K562 (cell line): ENCODE results near the gene PSMB11. TPM values are rescaled to one million over a fixed set of nuclear protein-coding genes. Genes with fewer than 3 reads are reported as not detected.

Experiments used
- ADNP ChIP-seq: fragments of 200-800 bp; sonication (Bioruptor generic); IDR thresholded peaks from 2 replicates; pipeline ENCODE4 v1.6.1; 2016; ENCODE audit warnings: missing genetic modification characterization, missing compliant biosample characterization
- ATF2 ChIP-seq: sonication (generic); formaldehyde crosslinking; IDR thresholded peaks from 2 replicates; pipeline ENCODE4 v1.8.1; 2022; ENCODE audit warnings: missing genetic modification reagents
- ATF3 ChIP-seq, 2 experiments: fragments of 450-650 bp in 1 of 2; sonication (generic) in 1 of 2; formaldehyde crosslinking in 1 of 2; IDR thresholded peaks in 1 of 2; conservative IDR thresholded peaks in 1 of 2; 2 replicates each; pipeline versions ENCODE4 v1.6.1 to v1.8.1; 2016 to 2023; ENCODE audit warnings: mild to moderate bottlenecking in 2 of 2, moderate library complexity in 2 of 2, inconsistent platforms in 1 of 2, missing genetic modification reagents in 1 of 2
- CGGBP1 ChIP-seq: fragments of 250-450 bp; sonication (Bioruptor Pico); IDR thresholded peaks from 2 replicates; pipeline ENCODE4 v1.9.0; 2021; ENCODE audit warnings: mild to moderate bottlenecking
- E2F4 ChIP-seq: sonication (generic); formaldehyde crosslinking; IDR thresholded peaks from 2 replicates; pipeline ENCODE4 v1.8.0; 2022; ENCODE audit warnings: mild to moderate bottlenecking, low read depth, missing genetic modification reagents
- FOXM1 ChIP-seq, 2 experiments: fragments of 450-650 bp in 1 of 2; sonication (generic) in 1 of 2; formaldehyde crosslinking in 1 of 2; IDR thresholded peaks; 2 replicates each; pipeline versions ENCODE4 v1.6.1 to v1.9.0; 2017 to 2022; ENCODE audit warnings: low read depth in 2 of 2, mild to moderate bottlenecking in 2 of 2, missing genetic modification reagents in 1 of 2, moderate library complexity in 1 of 2
- MAFG ChIP-seq: fragments of 450-650 bp; conservative IDR thresholded peaks from 2 replicates; pipeline ENCODE4 v1.6.1; 2016; ENCODE audit warnings: missing genetic modification characterization, missing compliant biosample characterization
- MEF2D ChIP-seq: conservative IDR thresholded peaks from 2 replicates; pipeline ENCODE4 v1.6.1; 2016; ENCODE audit warnings: low read depth, missing genetic modification characterization, missing compliant biosample characterization
- MLLT1 ChIP-seq, 2 experiments: fragments of 450-650 bp; IDR thresholded peaks; 2 replicates each; pipeline ENCODE4 v1.6.1; 2016
- PHB2 ChIP-seq: fragments of 450-650 bp; IDR thresholded peaks from 2 replicates; pipeline ENCODE4 v1.6.1; 2017; ENCODE audit warnings: low read depth
- PHF21A ChIP-seq: fragments of 450-650 bp; IDR thresholded peaks from 2 replicates; pipeline ENCODE4 v1.6.1; 2017; ENCODE audit warnings: low read depth, borderline replicate concordance
- POLR3G ChIP-seq: IDR thresholded peaks from 2 replicates; pipeline ENCODE4 v1.6.1; 2011; ENCODE audit not compliant: insufficient read length, insufficient replicate concordance; ENCODE audit errors: extremely low read depth
- SNRNP70 ChIP-seq: fragments of 200-400 bp; formaldehyde crosslinking; optimal IDR thresholded peaks from 2 replicates; pipeline ENCODE3; 2017; ENCODE audit warnings: low read depth, low read length
- SUPT5H ChIP-seq: fragments of 450-650 bp; IDR thresholded peaks from 2 replicates; pipeline ENCODE4 v1.6.1; 2016
- ZFP1 ChIP-seq: fragments of 450-650 bp; formaldehyde crosslinking; IDR thresholded peaks from 2 replicates; pipeline ENCODE4 v1.4.0; 2020; ENCODE audit warnings: mild to moderate bottlenecking, mixed read lengths
- ZNF436 ChIP-seq: fragments of 250-450, 450-650 bp; sonication (Bioruptor Pico); formaldehyde crosslinking; IDR thresholded peaks from 2 replicates; pipeline ENCODE4 v1.7.0; 2020; ENCODE audit warnings: mild to moderate bottlenecking
- ZNF589 ChIP-seq: fragments of 200-800 bp; sonication (Bioruptor generic); IDR thresholded peaks from 2 replicates; pipeline ENCODE4 v1.6.1; 2016; ENCODE audit warnings: low read depth, missing genetic modification characterization, missing compliant biosample characterization
- polyA plus RNA-seq, 8 experiments: library from polyadenylated mRNA; depleted of rRNA in 4 of 8; stranded (reverse) in 5 of 8; unstranded in 3 of 8; fragments of >200 nt; fragmentation: Nextera tagmentation in 2 of 8; fragmentation: Illumina TruSeq in 1 of 8; extraction: Ambion mirVana in 2 of 8; extraction: Trizol in 1 of 8; gene quantifications; 2 replicates each; pipeline versions ENCODE4 v1.2.1 to v1.2.3, GENCODE V29; 2011 to 2014; ENCODE audit warnings: inconsistent platforms in 1 of 8, missing spikeins in 1 of 8
- total RNA-seq, 7 experiments: library from RNA; depleted of rRNA in 6 of 7; stranded (reverse); fragments of >200 nt in 6 of 7; fragmentation: Illumina TruSeq in 2 of 7; extraction: Trizol in 2 of 7; gene quantifications; 2 replicates each; pipeline versions ENCODE4 v1.2.1 to v1.2.3, GENCODE V29; 2011 to 2021; ENCODE audit warnings: low replicate concordance in 1 of 7
- TF ChIP-seq, protein P1 (sequence below): fragments of 200-800 bp; sonication (Bioruptor generic); IDR thresholded peaks from 2 replicates; pipeline ENCODE4 v1.6.1; 2017; ENCODE audit warnings: missing genetic modification characterization, missing compliant biosample characterization
- TF ChIP-seq, protein P2 (sequence below): sonication (generic); IDR thresholded peaks from 2 replicates; pipeline ENCODE4 v1.6.1; 2016

Gene PSMB11
- total and polyA plus RNA-seq, 9 of the 15 experiments (the other 6 are each of a cell fraction or from before 2014, with no cell fraction given) = not detected

DNA sequence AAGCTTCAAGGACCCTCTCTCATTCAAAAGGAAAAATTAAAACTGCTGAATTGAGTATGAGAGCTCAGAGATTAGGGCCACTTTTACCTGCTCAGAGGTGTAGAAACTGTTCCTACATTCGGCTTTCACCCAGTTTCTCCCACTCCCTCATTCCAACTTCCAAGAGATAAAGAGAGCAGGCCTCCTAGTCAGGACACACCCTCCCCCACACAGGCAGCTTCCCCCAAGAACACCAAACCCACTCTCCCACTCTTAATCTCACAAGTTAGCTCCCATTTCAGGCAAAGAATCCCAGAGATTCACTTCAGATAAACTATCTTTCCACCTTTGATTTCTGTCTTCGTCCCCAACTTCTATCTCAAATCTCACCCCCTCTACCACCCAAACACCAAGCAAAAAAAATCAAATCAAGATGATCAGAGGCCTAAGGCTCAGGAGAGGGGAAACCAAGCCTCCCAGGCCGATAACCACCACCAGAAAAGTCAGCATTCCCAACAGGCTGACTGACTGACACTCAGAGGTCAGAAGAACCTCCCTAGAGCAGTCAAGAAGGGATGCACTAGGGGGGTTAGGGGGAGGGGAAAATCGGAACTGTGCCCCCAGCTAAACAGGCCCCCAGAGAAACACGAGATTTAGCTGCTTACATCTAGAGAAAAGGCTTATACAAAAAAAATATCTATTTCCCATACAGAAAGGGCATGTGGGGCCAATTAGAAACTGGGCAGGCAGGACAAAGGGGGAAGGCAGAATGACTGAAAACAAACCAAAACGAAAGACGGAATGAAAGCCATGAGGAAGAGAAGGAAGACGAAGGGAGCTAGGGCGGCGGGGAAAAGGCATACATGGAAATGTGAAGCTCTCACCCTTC, 28.5 kb downstream of the PSMB11 start (continued):
- TF ChIP-seq FOXM1 (IDR thresholded peaks at IDR 0.05; ENCODE audit: low read depth) (no peak), FOXM1 (CRISPR knock-in tag; IDR thresholded peaks at IDR 0.05; ENCODE audit: low read depth) (no peak), SUPT5H (peak; percentile 20; the same call in 1 of the 2 replicates), E2F4 (CRISPR knock-in tag) (no peak), SNRNP70 (no peak), PHB2 (no peak), ZNF589 (CRISPR knock-in tag) (no peak), ZFP1 (CRISPR knock-in tag) (no peak), PHF21A (no peak), ATF2 (CRISPR knock-in tag) (no peak), ZNF436 (CRISPR knock-in tag) (no peak), MLLT1 (IDR thresholded peaks at IDR 0.05) (no peak), MEF2D (tag) (no peak), POLR3G (no peak), MAFG (tag) (no peak), ADNP (no peak), CGGBP1 (CRISPR knock-in tag) (no peak), ATF3 (IDR thresholded peaks at IDR 0.05) (no peak), ATF3 (CRISPR knock-in tag; conservative IDR thresholded peaks at IDR 0.05) (no peak)
- TF ChIP-seq, protein P1, sequence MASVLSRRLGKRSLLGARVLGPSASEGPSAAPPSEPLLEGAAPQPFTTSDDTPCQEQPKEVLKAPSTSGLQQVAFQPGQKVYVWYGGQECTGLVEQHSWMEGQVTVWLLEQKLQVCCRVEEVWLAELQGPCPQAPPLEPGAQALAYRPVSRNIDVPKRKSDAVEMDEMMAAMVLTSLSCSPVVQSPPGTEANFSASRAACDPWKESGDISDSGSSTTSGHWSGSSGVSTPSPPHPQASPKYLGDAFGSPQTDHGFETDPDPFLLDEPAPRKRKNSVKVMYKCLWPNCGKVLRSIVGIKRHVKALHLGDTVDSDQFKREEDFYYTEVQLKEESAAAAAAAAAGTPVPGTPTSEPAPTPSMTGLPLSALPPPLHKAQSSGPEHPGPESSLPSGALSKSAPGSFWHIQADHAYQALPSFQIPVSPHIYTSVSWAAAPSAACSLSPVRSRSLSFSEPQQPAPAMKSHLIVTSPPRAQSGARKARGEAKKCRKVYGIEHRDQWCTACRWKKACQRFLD (CRISPR knock-in tag) = peak; percentile 37; the same call in 1 of the 2 replicates
- TF ChIP-seq, protein P2, sequence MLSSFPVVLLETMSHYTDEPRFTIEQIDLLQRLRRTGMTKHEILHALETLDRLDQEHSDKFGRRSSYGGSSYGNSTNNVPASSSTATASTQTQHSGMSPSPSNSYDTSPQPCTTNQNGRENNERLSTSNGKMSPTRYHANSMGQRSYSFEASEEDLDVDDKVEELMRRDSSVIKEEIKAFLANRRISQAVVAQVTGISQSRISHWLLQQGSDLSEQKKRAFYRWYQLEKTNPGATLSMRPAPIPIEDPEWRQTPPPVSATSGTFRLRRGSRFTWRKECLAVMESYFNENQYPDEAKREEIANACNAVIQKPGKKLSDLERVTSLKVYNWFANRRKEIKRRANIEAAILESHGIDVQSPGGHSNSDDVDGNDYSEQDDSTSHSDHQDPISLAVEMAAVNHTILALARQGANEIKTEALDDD = 0 out of 2 replicates have a peak, but pooled peaks have one; percentile 28
